Bronchial epithelial cell (primary cell): Measurements from ENCODE around the gene POR. TPM values are rescaled to one million over a fixed set of nuclear protein-coding genes. Genes with fewer than 3 reads are reported as not detected.

ENCODE experiments used
- DNase-seq: peaks from one replicate; pipeline ENCODE4 v3.0.0-alpha.2; 2010; ENCODE audit warnings: low read depth
- FAIRE-seq: peaks from 2 replicates; lab custom pipeline; 2011; peaks lifted over from hg19 to GRCh38; lab: Jason Lieb, UNC
- H3K27me3 ChIP-seq: 2 replicates; pipeline ENCODE4 v1.5.1; 2011; ENCODE audit warnings: low read length; ENCODE audit not compliant: control insufficient read depth, insufficient read depth
- H3K36me3 ChIP-seq: 2 replicates; pipeline ENCODE4 v1.5.1; 2011; ENCODE audit warnings: low read length; ENCODE audit not compliant: control insufficient read depth, insufficient read depth
- H3K4me3 ChIP-seq: 2 replicates; pipeline ENCODE4 v1.5.1; 2011; ENCODE audit warnings: mild to moderate bottlenecking, low read depth, low read length, control low read depth
- CTCF ChIP-seq: IDR thresholded peaks from 2 replicates; pipeline ENCODE4 v1.5.1; 2011; ENCODE audit warnings: mild to moderate bottlenecking, moderate library complexity, low read length, control low read depth, inconsistent platforms; ENCODE audit not compliant: insufficient read depth, severe bottlenecking
- total RNA-seq: library from RNA; depleted of rRNA; stranded (reverse); fragments of >200 nt; gene quantifications from 2 replicates; pipeline ENCODE4 v1.2.1, GENCODE V29; 2014

POR gene
- total RNA-seq, 1 donor from 2014 or later, result 75.0 TPM

- Histone ChIP-seq H3K4me3 (no peak overlapping the region), H3K36me3 (peaks cover 6% of the 10 kb centered on the region), H3K27me3 (no peaks in the 10 kb centered on the region)
- no peak for TF ChIP-seq CTCF
- DNase-seq (no peak), FAIRE-seq (no peak)
Observed at GRCh38 chr7:75968012-75968411, 53.1 kb downstream of the POR start.

DNA sequence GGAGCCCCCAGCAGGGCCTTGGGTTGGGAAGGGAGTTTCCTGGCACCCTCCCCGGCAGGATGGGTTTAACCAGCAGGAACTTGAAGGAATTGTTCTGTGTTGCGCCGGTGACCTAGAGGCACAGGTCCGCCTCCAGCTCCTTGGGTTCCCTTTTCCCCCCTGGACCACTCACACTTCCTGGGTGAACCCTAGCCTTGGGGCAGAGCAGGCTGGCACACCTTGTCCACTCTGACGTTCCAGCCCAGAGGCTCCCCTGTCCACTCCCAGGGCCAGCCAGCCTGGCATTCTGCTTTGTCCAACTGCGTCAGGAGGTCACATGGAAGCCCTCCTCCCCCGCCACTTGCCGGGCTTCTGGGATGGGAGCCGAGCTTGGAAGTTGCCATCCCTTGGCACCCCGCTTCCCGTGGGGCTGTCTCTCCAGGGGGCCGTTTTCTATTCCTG, 53.6 kb downstream of the POR start:
- TF ChIP-seq CTCF, result no peak
- Histone ChIP-seq H3K4me3 (no peak overlapping the region), H3K27me3 (no peaks in the 10 kb centered on the region), H3K36me3 (peaks cover 6% of the 10 kb centered on the region)
- FAIRE-seq (no peak), DNase-seq (no peak)

DNA sequence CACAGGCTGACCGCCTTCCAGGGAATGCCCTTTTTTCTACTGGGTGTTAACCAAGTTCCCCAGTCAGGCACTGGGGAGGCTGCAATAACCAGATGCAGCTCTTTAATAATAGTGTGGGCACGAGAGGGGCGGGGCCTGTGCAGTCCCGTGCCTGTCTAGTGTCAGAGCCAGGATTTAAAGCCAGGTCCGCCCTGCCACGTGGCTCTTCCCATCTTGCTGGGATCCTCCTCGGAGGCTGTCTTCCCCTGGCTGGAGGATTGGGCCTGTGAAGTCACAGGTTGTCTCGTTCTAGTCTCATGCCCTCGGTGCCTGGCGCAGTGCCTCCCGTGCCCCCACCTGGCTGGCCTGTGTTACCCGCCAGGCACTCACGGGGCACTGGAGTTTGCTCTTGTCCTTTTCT, 54.2 kb downstream of the POR start:
- no peak for DNase-seq
- FAIRE-seq, result peak; percentile 23
- Histone ChIP-seq H3K4me3 (no peak overlapping the region), H3K27me3 (no peaks in the 10 kb centered on the region), H3K36me3 (peaks cover 6% of the 10 kb centered on the region)
- no peak for TF ChIP-seq CTCF

DNA sequence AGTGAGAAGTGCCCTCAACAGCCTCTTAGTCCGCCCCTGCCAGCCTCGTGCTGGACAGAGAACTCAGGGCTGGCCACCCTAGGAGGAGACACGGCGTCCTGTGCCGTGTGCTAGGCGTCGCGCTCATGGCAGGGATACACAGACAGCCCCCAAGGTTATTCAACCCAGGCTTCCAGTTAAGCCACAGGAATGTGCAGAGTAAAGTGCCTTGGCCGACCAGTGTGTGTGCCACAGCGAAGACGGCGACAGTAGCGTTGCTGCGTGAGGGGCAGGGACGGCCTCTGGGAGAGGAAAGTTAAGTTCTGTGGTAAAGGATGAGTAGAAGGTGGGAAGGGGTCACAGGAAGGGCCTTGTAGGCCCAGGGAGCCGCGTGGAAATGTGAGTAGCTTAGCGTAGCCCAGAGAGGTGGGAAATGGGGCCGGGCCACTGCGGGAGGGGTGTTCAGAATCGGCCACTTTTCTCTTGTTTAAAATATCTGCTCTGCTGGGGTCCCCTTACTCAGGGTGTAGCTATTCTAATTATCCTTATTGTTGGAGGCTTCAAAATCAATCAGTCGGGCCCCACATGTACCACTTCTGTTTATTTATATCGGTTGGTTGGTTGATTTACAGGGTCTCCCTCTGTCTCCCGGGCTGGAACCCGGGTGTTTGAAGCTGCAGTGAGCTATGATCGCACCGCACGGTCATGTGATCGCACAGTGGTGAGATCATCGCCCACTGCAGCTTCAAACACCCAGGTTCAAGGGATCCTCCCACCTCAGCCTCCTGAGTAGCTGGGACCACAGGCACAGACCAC, 54.9 kb downstream of the POR start:
- no peak for FAIRE-seq
- no peak overlapping the region for H3K4me3 ChIP-seq
- TF ChIP-seq CTCF, result no peak
- no peak for DNase-seq
- peaks cover 6% of the 10 kb centered on the region for H3K36me3 ChIP-seq
- H3K27me3 ChIP-seq, result no peaks in the 10 kb centered on the region

DNA sequence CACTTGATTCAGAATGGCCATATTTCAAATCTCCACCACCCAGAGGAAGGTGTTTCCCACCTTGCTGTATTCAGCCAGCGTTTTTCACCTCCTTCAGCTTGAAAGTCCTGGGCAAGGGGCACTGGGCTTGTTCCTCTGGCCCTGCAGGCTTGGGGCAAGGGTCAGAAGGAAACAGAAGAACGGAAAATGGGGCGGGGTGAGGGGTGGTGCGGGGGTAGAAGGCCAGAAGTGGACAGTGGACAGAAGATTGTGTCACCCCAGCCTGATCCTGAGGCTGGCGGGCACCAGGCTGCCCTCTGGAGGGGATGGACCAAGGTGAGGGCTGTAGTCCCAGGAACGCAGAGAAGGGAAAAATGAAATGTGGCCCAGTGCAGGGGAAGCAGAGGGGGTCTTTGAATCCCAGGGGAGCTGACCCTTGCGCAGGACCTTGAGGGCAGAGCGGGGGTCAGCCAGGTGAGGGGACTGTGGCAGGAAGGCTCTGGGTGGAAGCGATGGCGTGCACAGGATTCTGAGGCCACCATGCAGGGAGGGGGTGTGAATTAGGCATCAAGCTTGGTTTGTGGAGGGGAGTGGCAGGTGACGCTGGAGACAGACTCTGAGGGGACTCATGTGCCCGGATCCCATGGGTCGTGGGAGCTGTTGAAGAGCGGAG, 56.5 kb downstream of the POR start:
- Histone ChIP-seq H3K36me3 (peaks cover 2% of the 10 kb centered on the region), H3K27me3 (no peaks in the 10 kb centered on the region), H3K4me3 (no peak overlapping the region)
- FAIRE-seq, result no peak
- TF ChIP-seq CTCF, result no peak
- no peak for DNase-seq
